HG03558 (cell line): ENCODE measurements around the gene EGFR.

Experiments used
- ATAC-seq: cut with Tn5 transposase; IDR thresholded peaks from one replicate; pipeline ENCODE4 v1.9.1; 2021; ENCODE audit warnings: moderate number of reproducible peaks; ENCODE audit not compliant: unreplicated experiment; ENCODE audit errors: extremely low read depth

Gene EGFR

DNA sequence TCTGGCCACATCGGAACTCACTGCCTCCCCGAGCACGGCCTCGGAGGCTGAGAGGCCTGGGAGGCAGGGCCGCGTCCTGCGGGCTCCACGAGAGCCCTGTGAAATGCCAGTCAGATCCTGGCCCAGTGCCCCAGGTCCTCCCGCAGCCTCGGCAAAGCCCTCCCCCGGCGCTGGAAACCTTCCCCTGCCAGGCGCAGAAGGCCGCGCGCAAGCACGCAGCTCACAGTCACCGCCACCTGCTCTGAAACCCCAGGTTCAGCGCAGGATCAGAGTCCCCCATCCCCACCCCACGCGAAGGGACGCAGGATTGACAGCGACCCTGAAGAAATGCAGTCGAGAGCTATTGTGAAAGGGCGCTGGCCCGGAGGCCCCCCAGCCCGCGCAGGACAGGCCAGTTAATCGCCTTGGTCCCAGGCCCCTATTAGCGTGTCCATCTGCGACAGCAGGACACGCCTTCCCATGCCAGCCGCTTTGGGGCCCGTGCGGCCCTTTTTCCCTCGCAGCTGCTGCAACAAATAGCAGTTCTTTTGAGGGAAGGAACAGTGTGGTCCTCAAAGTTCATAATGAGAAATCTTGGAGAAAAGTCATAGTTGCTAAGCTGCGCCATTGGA, 13.5 kb upstream of the EGFR start:
- ATAC-seq: no peak

GRCh38 chr7:55006499-55006898, 12.3 kb upstream of the EGFR start:
- ATAC-seq: no peak

- ATAC-seq: no peak
Measured at GRCh38 chr7:55013851-55014250, 5.0 kb upstream of the EGFR start.

GRCh38 chr7:55016061-55016745, 2.6 kb upstream of the EGFR start:
- no peak for ATAC-seq

DNA sequence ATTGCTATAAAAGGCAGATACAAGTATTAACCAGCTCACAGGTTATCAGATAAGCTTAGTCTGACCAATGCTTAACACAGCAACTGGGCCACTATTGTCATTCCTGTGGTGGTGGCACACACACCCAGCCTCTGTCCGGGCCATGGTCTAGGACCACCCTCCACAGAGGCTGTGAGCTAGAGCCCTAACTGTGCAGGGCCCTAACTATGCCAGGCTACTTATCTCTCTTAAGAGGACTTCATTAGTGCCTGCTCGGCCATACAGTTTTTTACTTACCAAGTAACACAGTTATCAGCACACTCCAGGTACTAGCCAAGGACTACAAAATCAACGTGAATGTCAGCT, 2.1 kb upstream of the EGFR start:
- ATAC-seq: no peak

GRCh38 chr7:55017841-55018240, 976 bp upstream of the EGFR start:
- no peak for ATAC-seq

GRCh38 chr7:55019191-55019690, 424 bp downstream of the EGFR start:
- no peak for ATAC-seq

- no peak for ATAC-seq
Measured at GRCh38 chr7:55019691-55020465, 1.1 kb downstream of the EGFR start.

GRCh38 chr7:55020466-55020871, 1.7 kb downstream of the EGFR start:
- ATAC-seq: no peak

- no peak for ATAC-seq
Measured at GRCh38 chr7:55021053-55021452, 2.2 kb downstream of the EGFR start.

GRCh38 chr7:55022002-55022985, 3.5 kb downstream of the EGFR start:
- no peak for ATAC-seq

DNA sequence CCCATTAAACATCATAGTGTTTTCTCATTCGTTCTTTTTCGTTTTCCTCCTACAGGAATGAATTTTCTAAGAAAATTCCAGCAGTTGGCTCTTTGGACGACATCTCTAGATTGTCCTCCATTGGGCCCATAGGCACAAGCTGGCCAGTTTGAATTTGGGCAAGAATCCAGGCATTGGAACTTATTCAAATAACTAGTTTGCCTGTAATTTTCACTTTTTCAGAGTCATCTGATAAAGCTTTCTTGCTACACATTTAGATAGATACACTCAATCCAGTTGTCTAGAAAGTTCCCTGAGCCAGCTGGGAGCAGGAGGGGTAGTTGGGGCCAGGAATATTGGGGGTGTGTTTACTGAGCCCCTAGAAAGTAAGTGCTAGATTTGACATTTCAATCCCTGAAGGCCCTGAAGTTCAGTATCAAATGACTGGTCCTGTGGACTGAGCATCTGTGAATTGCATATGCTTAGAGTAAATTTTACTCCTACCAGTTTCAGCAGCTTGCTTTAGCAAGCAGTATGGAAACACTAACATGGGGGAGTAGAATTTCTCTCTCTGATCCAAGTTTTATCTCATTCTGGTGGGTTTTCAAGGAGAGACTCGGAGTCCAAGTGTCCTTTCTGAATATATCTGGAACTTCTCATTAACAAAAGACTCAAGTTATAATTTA, 5.2 kb downstream of the EGFR start:
- no peak for ATAC-seq

DNA sequence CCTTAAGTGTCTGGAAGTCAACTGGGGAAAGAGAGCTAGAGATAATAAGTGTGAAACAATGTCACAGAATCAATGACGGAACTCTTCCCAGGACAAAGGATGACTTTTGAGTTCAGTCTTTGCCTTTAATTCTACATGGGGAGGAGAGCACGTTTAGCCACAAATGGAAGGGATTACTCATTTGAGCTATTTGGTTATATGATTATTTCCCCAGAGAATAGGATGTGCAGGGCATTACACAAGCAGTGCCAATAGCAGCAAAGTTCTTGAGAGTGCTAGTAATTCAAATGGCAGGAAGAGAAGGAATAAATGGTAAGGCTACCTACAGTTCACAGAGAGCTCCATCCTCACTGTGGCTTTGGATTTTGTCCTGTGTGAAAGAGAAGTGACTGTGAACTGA, 6.0 kb downstream of the EGFR start:
- no peak for ATAC-seq

DNA sequence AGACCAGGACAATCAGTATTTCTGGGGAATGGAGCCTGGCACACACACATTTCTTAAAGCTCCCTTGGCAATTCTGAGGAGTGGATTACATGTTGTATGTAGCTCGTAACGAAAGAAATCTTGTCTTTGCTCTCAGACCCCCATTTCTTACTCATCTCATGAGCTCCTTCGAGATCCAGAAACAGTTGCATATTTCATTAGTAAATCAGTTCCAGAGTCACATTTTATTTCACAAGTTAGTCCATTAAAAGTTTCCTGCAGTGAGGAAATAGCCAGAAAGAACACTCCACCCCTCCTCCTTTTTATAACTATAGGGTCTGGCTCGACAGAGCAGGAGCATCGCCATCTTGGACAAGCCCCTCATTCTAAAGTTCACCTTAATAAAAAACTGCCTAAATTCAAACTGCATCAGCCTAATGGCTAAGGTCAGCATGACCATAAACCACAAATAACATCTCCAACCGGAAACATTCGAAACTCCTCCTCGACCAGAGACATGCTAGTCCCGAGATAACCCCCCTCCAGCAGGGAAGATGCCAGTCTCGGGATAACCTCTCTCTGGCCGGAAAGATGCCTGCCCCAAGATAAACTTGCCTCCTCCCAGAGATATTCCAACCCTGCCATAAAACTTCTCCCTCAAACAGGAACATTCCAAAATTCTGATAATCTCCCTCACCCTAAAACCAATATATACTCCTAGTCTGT, 7.4 kb downstream of the EGFR start:
- no peak for ATAC-seq

DNA sequence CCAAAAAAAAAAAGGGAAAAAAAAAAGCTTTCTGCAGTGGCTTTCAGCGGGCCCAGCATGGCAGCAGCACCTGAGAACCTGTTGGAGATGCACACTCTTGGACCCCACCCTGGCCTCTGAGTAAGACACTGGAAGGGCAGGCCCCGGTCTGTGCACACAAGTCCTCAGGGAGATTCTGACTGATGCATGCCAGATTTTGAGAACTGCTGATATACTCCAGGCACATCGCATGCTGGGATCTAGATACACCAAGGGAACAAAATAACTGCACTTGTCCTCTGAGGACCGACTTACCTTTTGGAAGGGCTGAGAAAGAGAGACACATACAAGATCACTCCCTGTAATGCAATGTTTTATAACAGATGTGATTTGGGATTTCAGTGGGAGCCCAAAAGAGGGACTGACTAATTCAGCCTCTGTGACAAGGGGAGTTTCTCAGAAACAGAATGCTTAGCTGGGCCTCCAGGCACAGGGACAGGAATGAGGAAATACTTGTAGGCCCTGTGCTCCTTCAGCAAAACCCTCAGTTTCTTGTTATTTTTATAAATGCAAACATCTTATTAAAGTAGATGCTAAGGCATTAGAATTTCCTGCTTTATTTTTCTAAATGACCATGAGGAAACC, 8.2 kb downstream of the EGFR start:
- ATAC-seq: no peak

GRCh38 chr7:55028011-55028410, 9.2 kb downstream of the EGFR start:
- no peak for ATAC-seq

DNA sequence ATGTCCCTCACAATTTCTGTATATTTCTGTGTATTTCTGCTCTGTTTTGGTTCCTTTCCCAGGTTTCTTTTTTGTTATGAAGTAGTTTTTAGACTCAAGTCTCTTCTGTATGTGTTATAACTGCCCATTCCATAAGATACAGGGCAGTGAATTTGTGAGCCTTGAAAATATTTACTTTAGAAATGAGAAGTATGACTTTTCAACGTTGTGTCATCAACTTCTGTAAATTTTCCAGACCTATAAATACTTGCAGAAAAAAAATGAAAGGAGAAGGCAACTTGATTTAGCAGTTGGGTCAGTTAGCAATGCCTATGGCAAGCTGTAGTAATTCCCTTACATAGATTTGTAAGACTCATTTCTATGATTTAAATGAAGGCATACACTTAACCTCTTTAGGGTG, 11.5 kb downstream of the EGFR start:
- no peak for ATAC-seq

DNA sequence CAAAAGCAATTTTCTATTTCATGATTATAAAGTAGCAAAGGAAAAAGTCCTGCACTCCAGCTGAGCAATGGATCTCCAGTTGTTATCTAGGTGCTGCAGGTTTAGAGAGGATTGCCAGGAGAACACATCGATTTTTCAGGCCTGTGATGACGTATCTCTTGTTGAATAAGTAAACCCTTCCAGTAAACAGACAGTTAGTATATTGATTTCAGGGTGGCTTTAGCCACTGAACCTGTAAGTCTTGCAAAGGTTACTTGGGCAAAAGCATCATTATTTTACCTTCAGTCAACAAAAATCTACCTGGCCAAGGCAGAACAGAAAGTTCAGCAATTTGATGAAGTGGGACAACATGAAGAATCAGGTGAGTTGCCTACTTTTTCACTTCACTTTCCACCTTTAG, 12.3 kb downstream of the EGFR start:
- ATAC-seq: no peak
